VCaP (cell line): ENCODE data around the gene SIPA1L3.

Experiments used
- H3K27ac ChIP-seq: fragments of 450-650 bp; 2 replicates; pipeline ENCODE4 v1.5.1; 2017
- TF ChIP-seq, protein P1 (sequence below): fragments of 450-650 bp; conservative IDR thresholded peaks from 2 replicates; pipeline ENCODE4 v1.5.1; 2017; ENCODE audit warnings: mild to moderate bottlenecking, moderate library complexity

Gene SIPA1L3

DNA sequence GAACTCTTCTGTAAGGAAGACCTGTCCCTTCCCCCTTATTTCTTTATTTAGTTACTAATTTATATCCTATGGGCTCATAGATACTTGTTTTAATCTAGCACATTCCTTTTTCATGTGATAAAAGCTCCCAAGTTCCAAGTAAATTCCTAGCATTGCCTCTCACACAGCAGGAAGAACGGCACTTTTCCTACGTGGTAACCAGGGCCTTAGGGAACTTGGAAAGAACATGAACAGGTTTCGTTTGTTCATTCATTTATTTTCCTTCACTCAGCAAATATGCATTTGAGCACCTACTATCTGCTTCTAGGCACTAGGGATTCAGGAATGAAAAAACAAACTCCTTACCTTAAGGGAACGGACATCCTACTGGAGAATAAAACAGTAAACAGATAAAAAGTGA, 125.1 kb downstream of the SIPA1L3 start:
- TF ChIP-seq, protein P1, sequence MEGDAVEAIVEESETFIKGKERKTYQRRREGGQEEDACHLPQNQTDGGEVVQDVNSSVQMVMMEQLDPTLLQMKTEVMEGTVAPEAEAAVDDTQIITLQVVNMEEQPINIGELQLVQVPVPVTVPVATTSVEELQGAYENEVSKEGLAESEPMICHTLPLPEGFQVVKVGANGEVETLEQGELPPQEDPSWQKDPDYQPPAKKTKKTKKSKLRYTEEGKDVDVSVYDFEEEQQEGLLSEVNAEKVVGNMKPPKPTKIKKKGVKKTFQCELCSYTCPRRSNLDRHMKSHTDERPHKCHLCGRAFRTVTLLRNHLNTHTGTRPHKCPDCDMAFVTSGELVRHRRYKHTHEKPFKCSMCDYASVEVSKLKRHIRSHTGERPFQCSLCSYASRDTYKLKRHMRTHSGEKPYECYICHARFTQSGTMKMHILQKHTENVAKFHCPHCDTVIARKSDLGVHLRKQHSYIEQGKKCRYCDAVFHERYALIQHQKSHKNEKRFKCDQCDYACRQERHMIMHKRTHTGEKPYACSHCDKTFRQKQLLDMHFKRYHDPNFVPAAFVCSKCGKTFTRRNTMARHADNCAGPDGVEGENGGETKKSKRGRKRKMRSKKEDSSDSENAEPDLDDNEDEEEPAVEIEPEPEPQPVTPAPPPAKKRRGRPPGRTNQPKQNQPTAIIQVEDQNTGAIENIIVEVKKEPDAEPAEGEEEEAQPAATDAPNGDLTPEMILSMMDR = no peak
- no peak overlapping the region for H3K27ac ChIP-seq

DNA sequence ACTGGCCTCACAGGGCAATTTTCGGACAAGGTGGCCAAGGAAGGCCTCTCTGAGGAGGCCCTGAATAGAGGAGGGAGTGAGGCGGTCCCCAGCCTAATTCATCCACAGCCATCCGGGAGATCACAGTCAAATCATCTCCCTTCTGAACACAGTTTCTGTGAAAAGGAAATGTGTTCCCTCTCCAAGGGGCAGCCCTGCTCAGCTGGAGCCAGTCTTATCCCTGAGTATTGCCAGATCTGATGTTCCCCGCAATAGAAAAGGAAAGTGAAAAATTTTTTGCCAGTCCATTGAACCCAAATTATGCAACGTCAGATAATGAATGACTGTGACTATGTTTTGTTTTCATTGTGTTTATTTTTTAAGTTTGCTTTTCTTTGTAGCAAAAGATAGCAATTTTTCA, 125.9 kb downstream of the SIPA1L3 start:
- TF ChIP-seq, protein P1 = no peak
- H3K27ac ChIP-seq = no peak overlapping the region

DNA sequence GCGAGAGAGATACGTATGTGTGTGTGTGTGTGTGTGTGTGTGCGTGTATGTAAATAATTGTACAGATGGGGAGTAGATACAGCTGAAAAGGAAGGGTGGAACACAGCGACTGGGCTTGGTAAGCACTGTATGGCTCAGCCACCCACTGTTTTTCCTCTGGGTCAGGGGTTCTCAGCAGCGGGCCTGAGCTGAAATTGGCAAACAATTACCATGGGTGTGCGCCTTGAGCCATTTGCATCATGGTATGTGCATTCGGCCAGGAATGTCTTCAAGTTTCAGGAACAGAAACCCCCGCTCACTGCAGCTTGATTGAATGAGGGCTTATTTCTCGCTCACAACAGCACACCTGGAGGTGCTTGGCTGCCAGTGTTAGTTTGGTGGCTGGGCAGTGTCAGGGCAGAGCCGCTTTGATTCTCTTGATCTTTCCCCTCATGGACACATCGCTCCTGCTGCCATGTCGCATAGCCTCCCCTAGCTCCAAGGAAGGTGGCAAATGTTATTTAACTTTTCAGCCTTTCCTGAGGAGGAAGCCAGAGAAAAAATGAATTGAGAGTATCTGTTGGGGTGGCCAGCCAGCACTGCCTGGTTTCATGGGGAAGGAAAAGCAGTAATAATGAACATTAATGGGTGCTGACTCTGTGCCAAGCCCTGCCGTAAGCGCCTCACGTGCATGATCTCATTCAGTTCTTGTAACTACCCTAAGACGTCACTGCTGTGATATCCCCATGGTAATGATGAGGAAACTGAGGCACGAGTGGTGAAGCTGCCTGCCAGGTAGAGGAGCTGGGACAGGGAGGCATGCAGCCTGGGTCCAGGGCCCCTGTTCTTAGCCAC, 126.9 kb downstream of the SIPA1L3 start:
- H3K27ac ChIP-seq = no peak overlapping the region
- TF ChIP-seq, protein P1 = no peak

DNA sequence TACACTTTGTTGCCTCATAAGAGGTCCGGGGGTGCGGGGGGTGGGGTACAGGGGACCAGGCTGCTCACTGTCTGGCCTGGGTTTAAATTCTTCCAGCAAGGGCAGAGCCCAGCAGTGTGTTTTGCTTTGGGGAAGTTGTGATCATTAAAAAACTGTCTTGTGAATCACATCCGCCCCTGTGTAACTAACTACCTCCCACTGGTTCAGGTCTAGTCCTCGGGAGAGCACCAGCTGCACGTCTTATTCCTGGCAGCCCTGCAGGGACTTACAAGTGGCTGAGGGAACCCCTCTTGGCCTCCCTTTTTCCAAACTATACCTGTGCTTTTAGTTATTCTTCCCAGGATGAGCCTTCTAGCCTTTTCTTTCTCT, 127.5 kb downstream of the SIPA1L3 start:
- no peak overlapping the region for H3K27ac ChIP-seq
- TF ChIP-seq, protein P1 = no peak

DNA sequence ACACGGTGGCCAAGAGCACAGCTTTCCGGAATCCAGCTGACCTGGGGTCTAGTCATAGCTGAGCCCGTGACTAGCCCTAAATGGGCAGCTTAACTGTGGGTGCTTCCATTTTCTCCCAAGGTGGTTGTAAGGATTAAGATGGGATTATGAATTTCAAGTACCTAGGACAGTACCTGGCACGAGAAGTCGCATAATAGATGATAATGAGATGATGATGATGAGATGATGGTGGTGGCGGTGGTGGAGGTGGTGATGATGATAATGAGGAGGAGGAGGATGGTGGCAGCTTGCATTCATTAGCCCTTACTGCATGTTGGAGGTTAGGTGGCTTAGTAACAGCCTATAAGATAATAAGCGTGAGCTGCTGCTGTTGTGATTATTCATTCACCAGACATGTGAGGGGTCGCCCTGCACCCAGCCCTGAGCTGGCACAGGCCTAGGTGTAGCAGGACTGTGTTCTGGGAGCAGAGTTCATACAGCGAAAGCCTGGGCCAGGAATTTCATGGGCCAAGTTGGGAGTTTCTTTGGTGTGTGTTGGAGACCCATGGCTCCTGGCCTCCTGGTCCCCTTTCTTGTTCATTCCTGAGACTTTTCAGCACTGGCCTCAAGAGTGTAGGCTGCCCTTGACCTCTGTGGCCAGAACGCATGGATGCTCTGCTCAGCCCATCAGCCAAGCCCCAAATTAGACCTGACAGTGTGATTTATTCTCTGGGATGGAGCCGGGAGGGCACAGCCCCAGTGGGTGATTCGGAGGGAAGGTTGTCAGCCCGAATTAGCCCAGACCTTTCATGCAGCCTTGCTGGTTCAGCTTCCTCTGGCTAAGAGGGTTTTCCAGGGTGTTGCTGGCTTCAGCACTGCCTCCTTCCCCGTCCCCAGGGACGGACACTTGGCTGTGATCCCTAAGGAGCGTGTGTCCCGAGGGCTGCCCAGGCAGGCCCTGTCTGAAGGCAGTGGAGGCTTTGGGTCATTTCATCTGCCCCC, 128.8 kb downstream of the SIPA1L3 start:
- TF ChIP-seq, protein P1 = no peak
- peak overlapping the region; percentile 19; the same call in 1 of the 2 replicates for H3K27ac ChIP-seq

DNA sequence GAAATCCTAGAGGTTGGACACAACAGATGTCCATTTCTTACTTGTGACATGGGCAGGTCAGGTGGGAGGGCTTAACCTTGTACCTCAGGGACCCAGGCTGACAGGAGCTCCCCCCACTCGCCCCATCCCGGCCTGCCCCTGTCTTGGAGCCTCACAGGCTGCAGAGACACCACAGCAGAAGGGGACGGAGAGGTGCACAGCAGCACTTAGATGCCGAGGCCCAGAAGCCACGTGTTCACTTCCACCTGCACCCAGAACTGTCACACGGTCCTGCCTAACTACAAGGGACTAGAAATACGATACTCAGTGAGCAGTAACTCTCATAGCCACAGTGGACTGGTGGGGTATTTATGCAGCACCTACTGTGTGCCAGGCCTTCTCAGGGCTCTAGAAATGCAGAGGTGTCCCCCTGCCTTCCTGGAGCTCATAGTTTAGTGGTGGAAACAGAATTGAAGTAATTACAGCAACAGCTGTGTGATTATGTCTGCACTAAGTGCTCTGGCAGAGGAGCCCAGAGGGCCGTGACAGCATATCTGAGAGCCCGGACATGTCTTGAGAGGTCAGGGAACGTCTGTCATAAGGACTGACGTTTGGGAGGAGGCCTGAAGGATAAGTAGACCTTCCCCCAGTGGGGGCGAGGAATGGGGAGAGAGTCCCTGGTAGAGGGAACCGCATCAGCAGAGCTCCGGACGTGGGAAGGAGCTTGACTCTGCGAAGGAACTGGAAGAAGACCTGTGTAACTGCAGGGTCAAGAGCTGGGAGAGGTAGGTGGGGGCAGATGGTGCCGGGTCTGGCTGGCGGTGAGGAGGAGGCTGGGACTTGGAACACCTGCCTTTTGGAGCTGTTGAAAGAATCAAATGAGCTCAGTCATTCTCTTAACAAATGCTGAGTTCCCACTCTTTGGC, 130.0 kb downstream of the SIPA1L3 start:
- peak overlapping the region; percentile 26; the same call in 1 of the 2 replicates for H3K27ac ChIP-seq
- TF ChIP-seq, protein P1 = no peak
